Measurements from ENCODE around the gene FCMR. TPM values are rescaled to one million over a fixed set of nuclear protein-coding genes. Genes with fewer than 3 reads are reported as not detected.

FCMR gene
- not detected in 2 replicates for total RNA-seq (2014; rRNA removed; shearing (Covaris generic))
- not detected in 2 replicates for polyA plus RNA-seq (2014; cell fraction: nucleus; rRNA removed)

DNA sequence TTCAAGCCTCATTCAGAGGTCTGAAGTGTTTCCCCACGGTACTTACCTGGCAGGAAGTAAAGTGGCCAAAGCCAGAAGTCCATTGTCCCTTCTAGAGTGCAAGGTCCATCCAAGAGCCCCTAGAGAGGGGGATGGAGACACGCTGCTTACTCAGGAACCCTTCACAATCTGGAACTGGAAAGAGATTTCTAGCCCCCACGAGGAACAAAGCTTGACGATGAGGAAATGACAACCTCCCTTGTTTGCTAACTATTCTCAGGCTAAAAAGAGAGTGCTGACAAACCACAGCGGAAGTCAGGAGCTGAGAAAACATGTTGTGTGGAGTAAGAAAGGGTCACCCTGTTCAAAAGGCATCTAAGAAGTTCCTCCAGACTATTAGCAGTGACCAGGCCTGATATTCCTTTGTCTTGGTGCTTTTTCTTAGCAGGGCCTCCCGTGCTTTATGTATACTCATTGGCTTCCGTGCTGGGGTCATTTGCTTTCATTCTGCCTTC lies at the start of gene FCMR:
Gene FCMR, minus strand, starts transcription at position 170 of the 494 bp plus-strand sequence. Its CDS starts 87 bp downstream, at position 83.
- no peak for DNase-seq (ENCODE audit: extremely low read depth, low read depth)

GRCh38 chr1:206971029-206971655 lies 49.4 kb upstream of the FCMR start:
- no peak for DNase-seq (ENCODE audit: extremely low read depth, low read depth)

DNA sequence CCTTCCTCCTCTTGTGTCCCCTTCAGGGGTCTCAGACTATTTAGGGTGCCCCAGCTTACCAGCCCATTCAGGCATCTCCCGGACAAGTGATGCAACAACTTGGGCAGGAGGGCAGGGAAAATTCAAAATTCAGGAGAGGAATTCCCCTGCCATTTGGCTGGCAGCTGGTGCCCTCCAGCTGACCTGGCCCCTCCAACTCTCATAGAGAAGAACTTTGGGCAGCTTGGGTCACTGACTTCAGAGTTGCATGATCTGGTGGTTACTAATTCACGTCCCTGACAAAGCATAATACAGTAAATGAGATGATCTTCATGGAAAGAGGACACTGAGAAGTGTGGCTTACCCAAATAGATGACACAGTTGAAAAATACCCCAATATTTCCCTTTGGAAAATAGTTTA lies 48.7 kb upstream of the FCMR start, which contains the start of gene FCAMR:
Gene FCAMR, minus strand, starts transcription at position 15 of the 400 bp plus-strand sequence. CDS start 335 bp downstream, outside the sequence.
- DNase-seq (ENCODE audit: extremely low read depth, low read depth) = no peak

GRCh38 chr1:206969090-206969489 lies 47.3 kb upstream of the FCMR start:
- DNase-seq (ENCODE audit: extremely low read depth, low read depth) = no peak

DNA sequence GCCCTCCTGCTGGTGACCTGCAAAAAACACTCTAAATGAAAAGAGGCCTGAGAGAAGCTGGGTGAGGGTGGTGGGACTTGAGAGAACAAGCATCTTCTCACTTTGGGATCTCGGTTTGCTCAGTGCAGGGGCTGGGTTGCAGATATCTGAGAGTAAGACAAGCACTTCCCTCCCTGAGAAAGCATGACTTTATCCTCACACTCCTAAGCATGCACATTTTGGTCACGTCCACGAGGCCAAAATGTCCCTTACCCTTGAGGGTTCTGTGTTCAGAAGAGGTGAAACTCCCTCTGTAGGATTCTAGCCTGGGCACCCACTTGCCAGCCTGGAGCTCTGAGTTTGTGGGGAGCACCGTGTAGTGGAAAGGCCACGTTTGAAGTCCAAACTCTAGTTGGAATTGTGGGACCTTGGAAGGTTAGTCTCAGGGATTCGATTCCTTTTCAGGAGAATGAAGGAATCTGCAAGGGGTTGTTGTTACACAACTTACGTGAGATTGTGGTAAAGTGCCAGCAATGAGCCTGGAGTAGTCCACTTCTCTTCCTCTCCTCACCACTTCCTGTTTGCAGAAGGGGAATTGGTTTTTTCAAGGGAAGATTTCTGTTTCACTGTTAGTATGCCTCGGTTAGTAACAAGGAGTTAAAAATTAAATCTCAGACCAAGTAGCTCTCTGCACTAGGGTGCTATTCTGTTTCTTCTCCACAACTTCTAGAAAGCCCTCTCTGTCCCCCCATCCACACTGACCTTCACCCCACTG lies 45.5 kb upstream of the FCMR start:
- no peak for DNase-seq (ENCODE audit: extremely low read depth, low read depth)

DNA sequence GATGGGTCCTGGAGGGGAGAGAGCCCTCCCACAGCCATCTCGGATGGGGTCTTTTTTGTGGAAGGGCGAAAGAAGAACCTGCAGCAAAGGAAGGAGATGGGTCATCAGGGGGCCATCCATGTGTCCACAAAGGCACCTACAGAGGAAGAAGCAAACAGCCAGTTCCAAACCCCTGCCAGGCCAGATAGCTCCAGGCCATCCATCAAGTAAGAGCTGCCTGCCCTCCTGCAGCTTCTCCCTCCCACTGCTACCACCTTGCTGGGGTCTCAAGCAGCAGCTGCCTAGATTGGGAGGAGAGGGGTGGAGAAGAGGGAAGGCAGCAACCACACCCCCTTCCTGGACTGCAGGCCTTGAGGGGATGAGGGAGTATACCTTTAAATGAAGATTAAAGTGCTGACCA lies 44.0 kb upstream of the FCMR start:
- no peak for DNase-seq (ENCODE audit: extremely low read depth, low read depth)

- DNase-seq (ENCODE audit: extremely low read depth, low read depth) = no peak
Measured at GRCh38 chr1:206963740-206964139, 42.0 kb upstream of the FCMR start.

DNA sequence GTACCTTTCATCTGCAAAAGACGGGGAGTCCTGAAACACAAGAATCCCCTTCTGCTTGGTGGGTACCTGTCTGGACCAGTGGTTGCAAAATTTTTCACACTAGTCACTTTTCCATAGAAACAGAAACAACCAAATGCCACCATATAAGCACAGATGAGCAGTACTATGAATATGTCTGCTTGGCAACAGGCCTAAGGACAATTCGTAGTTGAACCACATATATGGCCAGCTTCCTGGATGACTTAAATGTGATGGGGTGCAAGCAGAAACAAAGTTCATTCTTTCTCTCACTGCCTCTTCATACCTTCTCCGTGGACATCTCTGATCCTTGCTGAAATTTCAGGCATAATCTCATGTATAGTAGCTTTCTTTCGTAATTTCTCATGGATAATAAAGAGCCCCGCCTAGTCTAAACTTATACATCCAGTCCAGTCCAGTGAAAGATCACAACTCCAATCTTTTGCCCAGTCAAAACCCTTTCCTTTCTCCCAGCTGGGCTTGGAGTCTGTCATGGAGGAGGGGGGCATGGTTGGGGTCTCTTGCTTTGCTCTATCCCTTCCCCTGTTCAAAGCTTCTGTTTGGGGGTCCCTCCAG lies 41.5 kb upstream of the FCMR start:
- DNase-seq (ENCODE audit: extremely low read depth, low read depth) = no peak

- DNase-seq (ENCODE audit: extremely low read depth, low read depth) = no peak
Measured at GRCh38 chr1:206962272-206962671, 40.5 kb upstream of the FCMR start.

GRCh38 chr1:206961668-206962067 lies 39.9 kb upstream of the FCMR start:
- no peak for DNase-seq (ENCODE audit: extremely low read depth, low read depth)

DNA sequence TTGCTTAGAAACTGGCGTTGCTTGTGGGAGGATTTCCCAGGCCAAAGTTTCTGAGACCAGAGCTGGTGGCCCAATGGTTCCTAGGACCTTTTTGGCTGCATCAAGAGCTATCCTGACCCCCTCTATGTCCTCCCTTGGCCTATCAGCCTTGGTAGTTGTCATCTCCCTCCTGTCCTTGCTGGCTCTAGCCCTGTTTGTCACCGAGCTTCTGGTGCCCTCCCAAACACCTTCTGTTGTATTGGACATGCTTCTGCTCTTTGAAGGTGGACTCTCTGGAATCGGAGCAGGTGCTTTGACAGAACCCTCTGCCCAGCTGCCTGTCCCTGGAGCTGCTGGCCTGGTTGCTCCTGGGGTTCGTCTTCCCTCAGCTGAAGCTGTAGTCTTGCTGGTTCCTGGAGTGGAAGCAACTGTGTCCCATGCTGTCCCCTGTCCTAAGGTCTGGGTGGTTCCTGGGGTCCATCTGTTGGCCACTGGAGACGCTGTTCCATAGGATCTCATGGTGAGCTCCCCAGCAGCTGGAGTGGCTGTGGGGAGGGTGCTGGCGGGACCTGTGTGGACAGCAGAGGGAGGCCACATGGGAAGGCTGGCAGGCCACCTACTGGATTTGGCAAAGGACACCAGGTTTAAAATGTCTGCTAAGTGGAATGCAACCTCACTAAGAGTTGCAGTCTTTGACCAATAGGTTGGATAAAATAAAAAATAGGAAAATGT lies 39.1 kb upstream of the FCMR start:
- no peak for DNase-seq (ENCODE audit: extremely low read depth, low read depth)

DNA sequence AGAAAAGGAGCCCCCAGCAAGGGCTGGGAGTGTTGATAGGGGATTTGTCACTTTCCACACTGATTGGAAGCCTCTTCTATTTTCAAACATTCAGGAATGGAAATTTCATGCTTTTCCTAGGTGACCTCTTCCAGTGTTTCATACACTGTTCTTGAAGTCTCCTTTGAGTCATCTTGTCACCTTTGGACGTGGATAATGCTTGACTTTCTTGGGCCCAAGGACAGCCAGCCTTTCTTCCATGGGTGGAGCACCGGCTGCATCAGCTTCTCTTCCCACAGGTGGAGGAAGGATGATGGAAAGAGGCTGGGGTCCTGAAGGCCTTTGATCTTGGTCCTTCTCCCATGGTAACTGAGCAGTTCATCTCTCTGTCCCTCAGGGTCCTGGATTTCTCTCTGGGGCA lies 36.4 kb upstream of the FCMR start:
- DNase-seq (ENCODE audit: extremely low read depth, low read depth) = no peak

- no peak for DNase-seq (ENCODE audit: extremely low read depth, low read depth)
Measured at GRCh38 chr1:206957639-206958038, 35.9 kb upstream of the FCMR start.

DNA sequence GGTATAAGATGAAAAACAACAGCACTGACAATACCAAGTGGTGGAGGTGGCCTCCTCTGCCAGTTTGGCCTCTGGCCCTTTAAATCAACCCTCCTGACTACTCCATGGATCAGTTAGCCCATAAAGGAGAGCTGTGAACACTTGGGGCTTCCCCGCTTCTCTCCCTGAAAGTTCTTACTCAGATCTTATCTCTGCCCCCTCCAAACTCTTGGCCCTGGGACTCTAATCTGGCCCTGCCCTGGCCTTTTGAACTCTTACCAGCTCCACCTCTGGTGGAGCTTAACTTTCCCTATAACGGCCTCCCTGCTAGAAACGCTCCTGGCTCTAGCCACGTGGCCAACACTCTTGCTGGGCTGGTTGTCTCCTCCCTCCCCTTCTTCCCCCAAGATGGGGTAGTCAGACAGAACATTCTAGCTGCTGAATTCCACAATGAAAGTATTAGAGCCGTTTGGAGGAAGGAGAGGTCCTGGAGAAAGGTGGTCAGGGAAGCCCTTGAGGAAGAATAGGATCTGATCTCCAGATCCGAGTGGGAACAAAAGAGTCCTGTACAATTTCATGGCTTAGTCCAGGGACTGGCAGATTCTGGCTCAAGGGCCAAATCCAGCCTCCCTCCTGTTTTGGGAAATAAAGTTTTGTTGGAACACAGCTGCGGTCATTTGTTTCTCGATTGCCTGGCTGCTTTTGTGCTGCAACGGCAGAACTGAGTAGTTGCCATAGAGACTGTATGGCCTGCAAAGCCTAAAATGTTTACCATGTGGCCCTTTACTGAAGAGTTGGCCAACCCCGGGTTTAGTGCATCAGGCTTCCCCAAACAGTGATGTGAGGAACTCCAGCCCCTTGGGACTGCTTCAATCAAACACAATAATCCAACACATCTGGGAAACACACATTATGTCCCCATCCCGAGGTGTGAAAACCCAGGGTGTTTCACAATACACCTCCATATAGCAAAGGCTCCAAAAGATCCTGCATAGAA lies 34.0 kb upstream of the FCMR start:
- no peak for DNase-seq (ENCODE audit: extremely low read depth, low read depth)

GRCh38 chr1:206954459-206955342 lies 33.0 kb upstream of the FCMR start:
- no peak for DNase-seq (ENCODE audit: extremely low read depth, low read depth)

- no peak for DNase-seq (ENCODE audit: extremely low read depth, low read depth)
Measured at GRCh38 chr1:206953626-206954025, 31.9 kb upstream of the FCMR start.

GRCh38 chr1:206953126-206953525 lies 31.4 kb upstream of the FCMR start:
- no peak for DNase-seq (ENCODE audit: extremely low read depth, low read depth)

GRCh38 chr1:206952171-206952570 lies 30.4 kb upstream of the FCMR start:
- DNase-seq (ENCODE audit: extremely low read depth, low read depth) = no peak
